HG02840 (cell line): ENCODE data around the gene C4BPA.

Experiments
- ATAC-seq: cut with Tn5 transposase; IDR thresholded peaks from one replicate; pipeline ENCODE4 v1.9.1; 2021; ENCODE audit warnings: mild to moderate bottlenecking, moderate library complexity, moderate number of reproducible peaks; ENCODE audit not compliant: unreplicated experiment, low FRiP score

Gene C4BPA

GRCh38 chr1:207102659-207103058 lies 1.4 kb upstream of the C4BPA start:
- no peak for ATAC-seq

DNA sequence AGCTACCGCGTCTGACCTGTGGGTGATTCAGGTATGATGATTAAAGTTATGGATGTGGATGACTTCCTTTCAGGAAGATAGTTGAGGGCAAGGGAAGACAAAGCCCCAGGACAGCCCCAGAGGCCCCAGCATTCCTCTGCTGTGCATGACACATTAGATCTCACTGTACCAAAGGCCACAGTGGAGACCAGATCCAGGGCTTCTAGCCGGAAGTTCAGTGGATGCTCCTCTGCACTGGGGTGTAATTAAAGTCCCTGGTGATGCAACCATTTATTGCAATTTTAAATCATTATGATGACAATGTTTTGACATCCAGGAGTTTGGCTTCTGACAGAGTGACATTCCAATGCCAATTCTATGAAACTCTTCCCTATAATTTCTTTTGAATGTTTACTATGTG lies 5.0 kb downstream of the C4BPA start:
- no peak for ATAC-seq

GRCh38 chr1:207112616-207113296 lies 8.7 kb downstream of the C4BPA start:
- ATAC-seq = no peak

DNA sequence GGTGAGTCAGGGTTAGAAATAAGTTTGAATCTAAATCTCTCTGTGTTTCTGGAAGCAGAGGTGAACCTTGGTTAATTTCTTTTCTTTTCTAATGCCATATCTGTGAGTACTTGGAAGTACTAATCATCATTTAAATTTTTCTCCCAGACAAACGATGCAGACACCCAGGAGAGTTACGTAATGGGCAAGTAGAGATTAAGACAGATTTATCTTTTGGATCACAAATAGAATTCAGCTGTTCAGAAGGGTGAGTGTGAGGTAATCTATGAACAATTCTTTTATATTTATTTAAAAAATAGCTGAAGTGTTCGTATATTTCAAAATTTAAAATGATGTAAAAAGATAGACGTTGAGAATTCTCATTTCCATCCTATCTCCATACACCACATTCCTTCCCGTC lies 11.2 kb downstream of the C4BPA start:
- no peak for ATAC-seq

GRCh38 chr1:207124389-207124788 lies 20.4 kb downstream of the C4BPA start:
- ATAC-seq = no peak

DNA sequence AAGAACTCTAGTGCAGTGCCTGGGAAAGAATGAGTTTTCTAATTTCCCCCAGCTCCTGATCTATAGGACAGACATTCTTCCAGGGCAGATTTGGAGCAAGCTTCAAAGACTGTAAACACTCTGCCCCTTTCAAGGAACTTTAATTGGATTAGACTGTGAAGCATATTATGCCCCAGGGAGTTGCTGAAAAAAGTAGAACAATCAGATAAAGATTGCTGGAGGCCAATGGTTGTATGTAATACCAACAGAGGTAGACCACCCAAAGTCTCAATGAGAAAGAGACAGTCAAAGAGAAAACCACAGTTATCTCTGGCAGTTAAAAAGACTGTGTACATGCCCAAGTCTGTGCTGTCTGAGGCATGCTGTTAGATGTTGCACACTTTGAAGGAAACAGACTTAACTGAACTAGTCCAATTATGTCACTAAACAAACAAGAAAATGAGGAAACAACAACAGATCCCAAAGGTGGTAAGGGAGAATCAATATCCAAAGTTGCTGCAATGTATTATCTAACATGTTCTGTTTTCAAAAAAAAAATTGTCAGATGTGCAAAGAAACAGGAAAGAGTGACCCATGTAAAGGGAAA lies 24.4 kb downstream of the C4BPA start:
- ATAC-seq = no peak

GRCh38 chr1:207129053-207129452 lies 25.0 kb downstream of the C4BPA start:
- no peak for ATAC-seq

DNA sequence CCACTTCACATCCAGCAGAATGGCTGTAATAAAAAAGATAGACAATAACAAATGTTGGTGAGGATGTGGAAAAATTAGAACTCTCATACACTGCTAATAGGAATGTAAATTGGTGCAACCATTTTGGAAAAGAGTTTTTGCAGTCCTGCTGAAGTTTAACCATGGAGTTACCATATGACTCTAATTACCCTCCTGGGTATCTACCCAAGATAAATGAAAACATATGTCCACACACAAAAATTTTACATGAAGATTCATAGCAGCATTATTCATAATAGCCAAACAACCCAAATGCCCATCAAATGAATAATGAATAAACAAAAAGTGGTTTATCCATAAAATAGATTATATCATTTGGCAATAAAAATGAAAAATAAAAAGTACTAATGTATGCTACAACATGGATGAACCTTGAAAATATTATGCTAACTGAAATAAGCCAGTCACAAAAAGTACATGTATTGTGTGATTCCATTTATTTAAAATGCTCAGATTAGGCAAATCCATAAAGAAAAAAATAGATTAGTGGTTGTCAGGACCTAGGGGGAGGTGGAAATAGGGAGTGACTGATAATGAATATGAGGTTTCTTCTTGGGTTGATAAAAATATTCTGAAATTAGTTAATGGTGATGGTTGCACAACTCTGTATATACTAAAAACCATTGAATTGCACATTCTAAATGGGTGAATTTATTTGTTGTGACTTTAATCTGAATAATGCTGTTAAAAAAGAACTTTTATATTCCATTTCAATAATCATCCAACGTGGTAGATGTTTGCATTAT lies 26.4 kb downstream of the C4BPA start:
- no peak for ATAC-seq

DNA sequence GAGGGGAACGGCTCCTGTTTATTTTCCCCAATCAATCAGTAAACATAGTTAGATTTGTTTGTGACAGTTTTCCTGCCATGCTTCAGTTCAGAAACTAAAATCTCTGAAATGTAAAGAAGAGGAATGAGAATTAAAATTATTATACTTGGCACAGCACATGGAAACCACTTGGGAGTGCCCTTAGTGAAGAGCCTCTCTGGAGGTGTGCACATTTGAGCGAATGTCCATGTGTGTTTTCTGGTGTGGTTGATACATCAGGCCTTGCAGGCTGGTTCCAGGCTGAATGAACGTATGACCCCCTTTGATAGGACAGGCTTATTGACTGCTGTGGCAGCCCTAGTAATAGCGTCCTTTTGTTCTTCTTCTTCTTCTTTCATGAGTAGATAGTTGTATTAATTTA lies 27.1 kb downstream of the C4BPA start:
- no peak for ATAC-seq

GRCh38 chr1:207134581-207134980 lies 30.5 kb downstream of the C4BPA start:
- no peak for ATAC-seq

- ATAC-seq = no peak
These were observed 35.6 kb downstream of the C4BPA start for GRCh38 chr1:207139616-207140015.

DNA sequence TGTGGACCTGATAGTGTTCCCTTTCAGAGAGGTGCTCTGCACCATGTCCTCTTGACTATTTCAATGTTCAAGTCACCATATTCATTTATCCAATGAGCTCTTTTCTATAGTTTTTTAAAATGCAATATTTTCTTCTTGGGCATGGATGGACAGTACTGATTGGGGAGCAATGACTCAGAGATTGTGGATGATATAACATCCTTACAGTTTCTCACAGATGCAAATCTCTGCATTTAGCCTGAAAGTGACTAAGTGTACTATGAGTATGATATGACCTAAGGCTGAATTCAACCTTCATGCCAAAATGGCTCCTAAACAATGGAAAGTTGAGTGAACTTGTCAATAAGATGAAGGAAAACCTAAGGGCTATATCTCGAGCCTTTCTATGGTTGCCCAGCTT lies 36.5 kb downstream of the C4BPA start:
- no peak for ATAC-seq

DNA sequence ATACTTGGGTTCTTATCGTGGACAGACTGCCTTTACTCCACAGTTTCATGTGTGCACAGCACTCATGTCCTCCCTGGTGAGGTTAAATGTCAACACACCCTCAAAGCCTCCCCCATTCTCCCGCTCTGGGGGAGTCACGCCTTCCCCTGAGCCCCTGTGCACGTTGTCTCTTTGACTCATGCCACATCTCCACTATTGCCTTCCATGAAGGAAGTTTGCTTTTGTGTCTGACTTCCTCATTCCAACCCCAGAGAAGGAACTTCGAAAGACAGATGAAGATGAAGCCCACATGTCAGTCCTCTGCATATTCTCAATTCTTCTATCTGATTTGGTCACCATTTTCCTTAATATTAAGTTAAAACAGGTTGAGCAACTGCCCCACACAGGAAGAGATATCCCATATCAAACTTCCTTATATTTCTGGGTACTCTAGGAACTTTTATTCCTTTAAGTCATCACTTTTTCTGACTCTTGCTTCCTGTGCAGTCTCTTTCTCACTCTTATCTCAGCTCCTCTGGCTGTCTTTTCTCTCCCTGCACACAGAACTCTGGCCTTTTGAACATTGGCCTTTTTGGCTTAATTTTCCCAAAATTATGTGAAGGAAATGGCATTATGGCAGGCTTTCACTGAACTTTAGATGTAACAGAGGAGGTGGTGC lies 41.5 kb downstream of the C4BPA start:
- ATAC-seq = no peak

DNA sequence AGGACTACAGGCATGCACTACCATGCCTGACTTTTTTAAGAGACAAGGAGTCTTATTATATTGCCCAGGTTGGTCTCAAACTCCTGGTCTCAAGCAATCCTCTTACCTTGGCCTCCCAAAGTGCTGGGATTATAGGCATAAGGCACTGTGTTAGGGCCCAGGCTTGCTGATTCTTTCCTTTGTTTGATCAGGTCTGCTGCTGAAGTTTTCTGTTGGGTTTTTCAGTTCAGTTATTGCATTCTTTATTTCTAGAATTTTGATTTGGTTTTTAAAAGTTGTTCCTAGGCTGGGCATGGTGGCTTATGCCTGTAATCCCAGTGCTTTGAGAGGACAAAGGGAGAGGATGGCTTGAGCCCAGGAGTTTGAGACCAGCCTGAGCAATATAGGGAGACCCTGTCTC lies 47.9 kb downstream of the C4BPA start:
- no peak for ATAC-seq

DNA sequence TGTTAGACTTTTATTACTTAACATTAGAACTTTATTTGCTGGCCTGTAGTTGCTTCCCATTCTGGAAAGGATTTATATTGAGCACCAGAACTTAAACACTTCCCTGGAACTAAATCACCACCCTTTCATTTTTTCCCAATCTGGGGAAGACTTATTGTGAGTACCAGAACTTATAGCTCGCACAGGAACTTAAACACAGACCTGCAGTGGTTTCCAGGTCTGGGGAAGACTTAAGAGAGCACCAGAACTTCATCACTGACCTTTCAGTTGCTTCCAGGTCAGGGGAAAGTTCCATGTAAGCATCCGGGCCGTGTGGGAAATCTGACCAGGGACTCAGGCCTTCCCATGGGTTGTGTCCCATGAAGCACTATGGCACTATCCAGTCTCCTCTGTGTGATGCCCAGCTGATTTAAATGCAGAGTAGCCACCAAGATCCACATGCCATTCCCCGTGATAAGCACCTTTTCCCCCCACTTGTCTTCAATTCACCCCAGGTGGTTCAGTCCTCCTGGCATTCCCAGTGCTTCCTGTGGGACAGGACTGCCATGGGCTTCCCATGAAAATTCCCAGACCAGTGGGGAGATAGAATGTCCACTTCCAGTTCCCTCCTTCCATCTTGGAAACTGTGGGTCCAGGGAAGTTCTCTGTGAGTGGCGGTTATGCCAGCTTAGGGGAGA lies 48.9 kb downstream of the C4BPA start:
- ATAC-seq = no peak

- no peak for ATAC-seq
These were observed 51.0 kb downstream of the C4BPA start for GRCh38 chr1:207155028-207155427.

DNA sequence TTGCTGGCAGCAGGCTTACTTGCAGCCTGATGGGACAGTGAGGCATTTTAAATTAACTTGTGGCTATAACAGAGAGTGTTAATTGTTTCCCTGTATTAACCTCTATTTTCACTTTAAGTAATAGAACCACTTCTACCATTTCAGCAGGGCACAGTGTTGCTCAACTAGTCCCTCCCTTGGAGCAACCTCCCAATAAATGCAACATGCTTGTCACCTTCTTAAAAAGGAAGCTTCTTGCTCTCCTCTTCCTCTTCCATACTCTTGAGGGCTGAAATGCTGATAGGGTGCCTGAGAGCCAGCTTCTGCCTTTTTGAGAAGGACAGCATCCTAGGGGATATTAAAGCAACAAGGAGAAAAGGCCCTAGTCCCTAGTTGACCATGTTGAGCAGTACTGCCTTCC lies 52.1 kb downstream of the C4BPA start:
- ATAC-seq = no peak

DNA sequence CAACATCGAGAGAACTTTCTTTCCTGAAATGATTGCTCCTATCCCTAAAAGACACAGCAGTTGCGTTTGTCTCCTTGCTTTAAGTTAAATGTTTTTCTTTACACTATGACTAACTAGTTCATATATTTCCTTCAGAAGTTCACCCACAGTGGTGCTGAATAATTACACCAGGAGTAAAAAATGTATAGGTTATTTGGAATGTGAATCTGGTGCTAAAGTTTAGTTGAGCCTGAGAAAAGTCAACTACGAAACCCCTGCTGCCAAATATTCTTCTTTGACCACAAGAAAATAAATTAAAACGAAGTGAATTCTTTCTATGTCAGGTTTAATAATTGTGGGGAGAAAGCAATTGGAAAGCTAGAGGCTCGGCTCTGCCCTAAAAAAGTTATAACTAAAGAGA lies 52.8 kb downstream of the C4BPA start:
- no peak for ATAC-seq

DNA sequence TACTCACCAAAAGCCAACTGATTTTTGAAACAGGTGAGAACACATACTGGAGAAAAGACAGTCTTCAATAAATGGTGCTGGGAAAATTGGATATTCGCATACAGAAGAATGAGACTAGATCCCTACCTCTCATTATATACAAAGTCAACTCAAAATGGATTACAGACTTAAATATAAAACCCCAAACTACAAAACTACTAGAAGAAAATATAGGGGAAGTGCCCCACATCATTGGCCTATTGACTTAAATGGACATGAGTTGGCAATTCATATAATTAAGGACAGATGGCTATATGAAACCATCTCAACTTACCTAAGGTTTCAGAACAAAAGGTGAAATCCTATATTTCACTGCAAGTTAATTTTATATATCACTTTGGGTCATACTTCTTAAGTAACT lies 60.1 kb downstream of the C4BPA start:
- no peak for ATAC-seq

GRCh38 chr1:207172321-207172720 lies 68.3 kb downstream of the C4BPA start:
- ATAC-seq = no peak

GRCh38 chr1:207172885-207173284 lies 68.9 kb downstream of the C4BPA start:
- ATAC-seq = no peak
